GM18526 (cell line): ENCODE results near the gene VTI1B.

Experiments used
- POLR2A ChIP-seq: IDR thresholded peaks from 3 replicates; pipeline ENCODE4 v1.6.1; 2011; ENCODE audit not compliant: insufficient read length; ENCODE audit errors: extremely low read depth

Gene VTI1B

GRCh38 chr14:67690011-67690410 lies 15.6 kb upstream of the VTI1B start:
- TF ChIP-seq POLR2A, result no peak

- no peak for TF ChIP-seq POLR2A
Observed at GRCh38 chr14:67683842-67684241, 9.4 kb upstream of the VTI1B start.

- no peak for TF ChIP-seq POLR2A
Observed at GRCh38 chr14:67680941-67681340, 6.5 kb upstream of the VTI1B start.

GRCh38 chr14:67680121-67680602 lies 5.7 kb upstream of the VTI1B start:
- no peak for TF ChIP-seq POLR2A

DNA sequence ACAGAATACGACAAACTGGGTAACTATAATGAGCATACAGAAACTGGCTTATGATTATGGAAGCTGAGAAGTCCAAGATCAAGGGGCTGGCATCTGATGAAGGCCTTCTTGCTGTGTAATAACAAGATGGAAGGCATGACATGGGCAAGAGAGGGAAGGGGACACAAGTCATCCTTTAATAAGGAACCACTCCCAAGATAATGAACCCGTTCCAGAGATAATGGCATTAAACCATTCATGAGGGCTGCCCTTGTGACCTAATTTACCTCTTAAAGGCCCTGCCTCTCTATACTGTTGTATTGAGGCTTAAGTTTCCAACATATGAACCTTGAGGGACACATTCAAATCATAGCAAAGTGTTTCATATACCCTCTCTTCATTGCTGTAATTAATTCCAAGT lies 4.6 kb upstream of the VTI1B start:
- no peak for TF ChIP-seq POLR2A

- TF ChIP-seq POLR2A, result no peak
Observed at GRCh38 chr14:67675219-67675582, 769 bp upstream of the VTI1B start.

- no peak for TF ChIP-seq POLR2A
Observed at GRCh38 chr14:67674139-67674479, 323 bp downstream of the VTI1B start.

DNA sequence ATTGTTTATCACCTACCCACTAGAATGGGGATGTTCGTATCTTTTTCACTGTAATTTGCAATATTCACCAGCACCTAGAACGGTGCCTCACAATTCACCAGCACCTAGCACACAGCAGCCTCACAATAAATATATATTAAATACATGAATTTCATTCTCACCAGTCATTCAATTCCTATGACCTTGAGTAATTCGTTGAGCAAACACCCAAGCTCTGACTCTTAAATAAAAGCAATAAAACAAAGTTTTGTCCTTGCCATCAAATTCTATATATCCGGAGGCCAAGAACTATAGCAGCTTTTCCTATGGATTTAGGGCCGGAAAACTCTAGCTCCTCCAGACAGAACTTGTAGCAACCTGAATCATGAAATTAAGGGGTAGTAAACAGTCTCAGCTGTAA lies 981 bp downstream of the VTI1B start:
- no peak for TF ChIP-seq POLR2A

- TF ChIP-seq POLR2A, result no peak
Observed at GRCh38 chr14:67668559-67668958, 5.9 kb downstream of the VTI1B start.

DNA sequence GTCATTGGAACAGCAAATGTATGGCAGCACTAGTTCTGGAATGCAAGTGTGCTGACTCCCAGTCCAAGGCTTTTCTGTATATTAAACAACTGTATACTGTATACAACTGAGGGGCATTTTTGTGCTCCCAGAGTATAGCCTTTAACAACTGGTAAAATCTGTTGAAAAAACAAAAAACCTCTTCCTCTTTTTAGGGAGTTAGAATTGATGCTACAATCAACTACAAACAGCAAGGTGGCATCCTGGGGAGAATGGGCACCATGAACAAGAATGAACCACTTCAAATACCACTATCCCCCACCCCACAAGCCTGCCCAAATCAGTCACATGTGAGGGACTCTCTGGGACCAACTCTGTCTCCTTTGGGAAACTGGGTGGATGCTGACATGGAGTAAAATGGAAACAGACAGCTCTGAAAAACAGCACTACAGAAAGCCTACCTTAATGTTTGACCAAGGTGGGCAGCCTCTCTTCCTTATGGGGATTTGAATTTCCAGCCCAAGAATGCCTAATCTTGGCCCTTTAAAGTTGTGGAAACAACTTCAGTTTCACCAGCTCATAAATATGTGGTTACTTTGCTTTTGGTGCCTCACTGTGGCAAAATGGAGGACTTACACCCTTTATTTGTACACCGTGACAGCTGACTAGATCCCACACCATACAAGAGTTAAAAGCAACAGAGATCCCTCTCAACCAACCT lies 7.5 kb downstream of the VTI1B start:
- no peak for TF ChIP-seq POLR2A

- TF ChIP-seq POLR2A, result no peak
Observed at GRCh38 chr14:67665868-67666267, 8.6 kb downstream of the VTI1B start.

DNA sequence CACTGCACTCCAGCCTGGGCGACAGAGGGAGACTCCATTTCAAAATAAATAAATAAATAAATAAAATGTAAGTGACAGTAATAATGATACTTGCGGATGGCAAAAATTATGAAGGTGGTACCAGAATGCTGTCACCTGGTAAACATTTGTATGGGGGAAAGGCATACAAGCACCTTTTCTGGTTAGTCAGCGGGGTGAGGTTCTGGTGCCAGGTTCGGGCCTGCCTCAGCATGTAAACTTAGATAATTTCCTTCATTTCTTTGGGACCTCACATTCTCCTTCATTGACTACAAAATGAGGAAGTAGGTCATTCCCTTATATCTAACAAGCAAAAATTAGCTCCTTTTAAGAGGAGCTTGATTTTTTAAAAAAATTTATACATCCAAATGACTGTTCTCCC lies 10.8 kb downstream of the VTI1B start:
- TF ChIP-seq POLR2A, result no peak

GRCh38 chr14:67653651-67654280 lies 20.7 kb downstream of the VTI1B start:
- no peak for TF ChIP-seq POLR2A

DNA sequence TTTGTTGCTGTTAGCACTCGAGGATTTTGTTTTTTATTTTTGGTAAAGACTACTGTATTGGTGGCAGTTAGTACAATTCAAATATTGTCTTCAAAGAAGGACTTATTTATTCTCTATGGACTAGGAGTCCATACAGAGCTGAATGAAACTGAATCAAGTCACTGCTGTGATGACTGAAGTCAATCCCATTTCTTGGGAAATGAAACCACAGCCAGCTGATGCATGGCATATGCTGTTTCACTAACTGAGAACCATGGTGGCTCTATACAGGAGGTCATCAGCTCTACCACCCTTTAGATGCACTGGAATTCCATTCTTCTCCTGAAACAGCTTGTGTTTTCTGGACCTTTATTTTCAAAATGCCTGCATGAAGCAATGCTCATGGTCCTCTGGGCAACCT lies 22.2 kb downstream of the VTI1B start:
- no peak for TF ChIP-seq POLR2A

DNA sequence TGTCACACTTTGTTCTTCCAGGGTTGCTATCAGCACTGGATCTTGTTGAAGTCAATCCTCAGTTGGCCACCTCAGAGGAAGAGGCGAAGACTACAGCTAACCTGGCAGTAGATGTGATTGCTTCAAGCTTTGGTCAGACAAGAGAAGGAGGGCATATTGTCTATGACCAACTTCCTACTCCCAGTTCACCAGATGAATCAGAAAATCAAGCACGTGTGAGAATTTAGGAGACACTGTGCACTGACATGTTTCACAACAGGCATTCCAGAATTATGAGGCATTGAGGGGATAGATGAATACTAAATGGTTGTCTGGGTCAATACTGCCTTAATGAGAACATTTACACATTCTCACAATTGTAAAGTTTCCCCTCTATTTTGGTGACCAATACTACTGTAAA lies 23.7 kb downstream of the VTI1B start:
- no peak for TF ChIP-seq POLR2A

GRCh38 chr14:67650151-67650550 lies 24.3 kb downstream of the VTI1B start:
- TF ChIP-seq POLR2A, result no peak

- no peak for TF ChIP-seq POLR2A
Observed at GRCh38 chr14:67646131-67646530, 28.3 kb downstream of the VTI1B start.
